GM10266 (cell line): ENCODE results near the gene ZNF236.
"Not testable (repeated sequence)": the region's sequence is repeated elsewhere in the genome, so short reads cannot be mapped to it uniquely, and the experiment has no call there.

Experiments
- DNase-seq: peaks from one replicate; pipeline ENCODE4 v3.0.0; 2012; ENCODE audit errors: extremely low spot score
- TF ChIP-seq, protein P1 (sequence below): IDR thresholded peaks from 2 replicates; pipeline ENCODE4 v1.5.1; 2012; ENCODE audit warnings: mild to moderate bottlenecking, low read depth; ENCODE audit not compliant: control insufficient read depth, insufficient read depth; ENCODE audit errors: missing control alignments

The ZNF236 gene

DNA sequence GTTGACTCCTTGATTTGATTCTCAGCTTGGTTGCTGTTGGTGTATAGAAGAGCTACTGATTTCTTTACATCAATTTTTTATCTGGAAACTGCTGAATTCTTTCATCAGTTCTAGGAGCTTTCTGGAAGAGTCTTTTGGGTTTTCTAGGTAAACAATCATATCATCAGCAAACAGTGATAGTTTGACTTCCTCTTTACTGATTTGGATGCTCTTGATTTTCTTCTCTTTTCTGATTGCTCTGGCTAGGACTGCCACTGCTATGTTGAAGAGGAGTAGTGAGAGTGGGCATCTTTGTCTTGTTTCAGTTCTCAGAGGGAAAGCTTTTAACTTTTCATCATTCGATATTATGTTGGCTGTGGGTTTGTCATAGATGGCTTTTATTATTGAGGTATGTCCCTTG lies 140.5 kb downstream of the ZNF236 start:
- DNase-seq, result no peak
- TF ChIP-seq, protein P1, sequence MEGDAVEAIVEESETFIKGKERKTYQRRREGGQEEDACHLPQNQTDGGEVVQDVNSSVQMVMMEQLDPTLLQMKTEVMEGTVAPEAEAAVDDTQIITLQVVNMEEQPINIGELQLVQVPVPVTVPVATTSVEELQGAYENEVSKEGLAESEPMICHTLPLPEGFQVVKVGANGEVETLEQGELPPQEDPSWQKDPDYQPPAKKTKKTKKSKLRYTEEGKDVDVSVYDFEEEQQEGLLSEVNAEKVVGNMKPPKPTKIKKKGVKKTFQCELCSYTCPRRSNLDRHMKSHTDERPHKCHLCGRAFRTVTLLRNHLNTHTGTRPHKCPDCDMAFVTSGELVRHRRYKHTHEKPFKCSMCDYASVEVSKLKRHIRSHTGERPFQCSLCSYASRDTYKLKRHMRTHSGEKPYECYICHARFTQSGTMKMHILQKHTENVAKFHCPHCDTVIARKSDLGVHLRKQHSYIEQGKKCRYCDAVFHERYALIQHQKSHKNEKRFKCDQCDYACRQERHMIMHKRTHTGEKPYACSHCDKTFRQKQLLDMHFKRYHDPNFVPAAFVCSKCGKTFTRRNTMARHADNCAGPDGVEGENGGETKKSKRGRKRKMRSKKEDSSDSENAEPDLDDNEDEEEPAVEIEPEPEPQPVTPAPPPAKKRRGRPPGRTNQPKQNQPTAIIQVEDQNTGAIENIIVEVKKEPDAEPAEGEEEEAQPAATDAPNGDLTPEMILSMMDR, result no peak

DNA sequence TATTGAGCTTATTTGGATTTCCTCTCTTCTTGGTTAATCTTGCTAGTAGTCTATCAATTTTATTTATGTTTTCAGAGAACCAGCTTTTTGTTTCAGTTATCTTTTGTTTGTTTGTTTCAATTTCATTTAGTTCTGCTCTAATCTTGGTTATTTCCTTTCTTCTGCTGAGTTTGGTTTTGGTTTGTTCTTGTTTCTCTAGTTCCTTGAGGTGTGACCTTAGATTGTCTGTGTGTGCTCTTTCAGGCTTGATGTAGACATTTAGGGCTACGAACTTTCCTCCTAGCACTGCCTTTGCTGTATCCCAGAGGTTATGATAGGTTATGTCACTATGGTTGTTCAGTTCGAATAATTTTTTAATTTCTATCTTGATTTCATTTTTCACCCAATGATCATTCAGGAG lies 141.6 kb downstream of the ZNF236 start:
- TF ChIP-seq, protein P1, result no peak
- no peak for DNase-seq

DNA sequence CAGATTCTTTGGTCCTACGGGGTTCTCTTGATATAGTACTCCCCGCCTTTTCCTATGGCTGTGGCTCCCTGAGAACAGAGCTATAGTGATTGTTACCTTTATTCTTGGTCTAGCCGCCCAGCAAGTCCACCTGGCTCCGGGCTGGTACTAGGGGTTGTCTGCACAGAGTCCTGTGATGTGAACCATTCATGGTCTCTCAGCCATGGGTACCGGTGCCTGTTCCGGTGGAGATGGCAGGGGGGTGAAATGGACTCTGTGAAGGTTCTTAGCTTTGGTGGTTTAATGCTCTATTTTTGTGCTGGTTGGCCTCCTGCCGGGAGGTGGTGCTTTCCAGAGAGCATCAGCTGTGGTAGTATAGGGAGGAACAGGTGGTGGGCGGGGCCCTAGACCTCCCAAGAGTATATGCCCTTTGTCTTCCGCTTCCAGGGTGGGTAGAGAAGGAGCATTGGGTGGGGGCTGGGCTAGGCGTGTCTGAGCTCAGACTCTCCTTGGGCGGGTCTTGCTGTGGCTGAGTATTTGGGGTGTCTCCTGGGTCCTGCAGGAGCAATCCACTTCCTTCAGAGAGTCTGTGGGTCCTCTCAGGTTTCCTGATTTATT lies 143.3 kb downstream of the ZNF236 start:
- TF ChIP-seq, protein P1, result peak; percentile 22
- DNase-seq, result not testable (repeated sequence)

DNA sequence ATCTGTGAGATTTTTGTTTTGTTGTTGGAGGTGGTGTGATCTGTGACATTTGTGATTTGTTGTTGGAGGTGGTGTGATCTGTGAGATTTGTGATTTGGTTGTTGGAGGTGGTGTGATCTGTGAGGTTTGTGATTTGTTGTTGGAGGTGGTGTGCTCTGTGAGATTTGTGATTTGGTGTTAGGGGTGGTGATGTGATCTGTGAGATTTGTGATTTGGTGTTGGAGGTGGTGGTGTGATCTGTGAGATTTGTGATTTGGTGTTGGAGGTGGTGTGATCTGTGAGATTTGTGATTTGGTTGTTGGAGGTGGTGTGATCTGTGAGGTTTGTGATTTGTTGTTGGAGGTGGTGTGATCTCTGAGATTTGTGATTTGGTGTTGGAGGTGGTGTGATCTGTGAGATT lies 144.9 kb downstream of the ZNF236 start:
- DNase-seq, result not testable (repeated sequence)

DNA sequence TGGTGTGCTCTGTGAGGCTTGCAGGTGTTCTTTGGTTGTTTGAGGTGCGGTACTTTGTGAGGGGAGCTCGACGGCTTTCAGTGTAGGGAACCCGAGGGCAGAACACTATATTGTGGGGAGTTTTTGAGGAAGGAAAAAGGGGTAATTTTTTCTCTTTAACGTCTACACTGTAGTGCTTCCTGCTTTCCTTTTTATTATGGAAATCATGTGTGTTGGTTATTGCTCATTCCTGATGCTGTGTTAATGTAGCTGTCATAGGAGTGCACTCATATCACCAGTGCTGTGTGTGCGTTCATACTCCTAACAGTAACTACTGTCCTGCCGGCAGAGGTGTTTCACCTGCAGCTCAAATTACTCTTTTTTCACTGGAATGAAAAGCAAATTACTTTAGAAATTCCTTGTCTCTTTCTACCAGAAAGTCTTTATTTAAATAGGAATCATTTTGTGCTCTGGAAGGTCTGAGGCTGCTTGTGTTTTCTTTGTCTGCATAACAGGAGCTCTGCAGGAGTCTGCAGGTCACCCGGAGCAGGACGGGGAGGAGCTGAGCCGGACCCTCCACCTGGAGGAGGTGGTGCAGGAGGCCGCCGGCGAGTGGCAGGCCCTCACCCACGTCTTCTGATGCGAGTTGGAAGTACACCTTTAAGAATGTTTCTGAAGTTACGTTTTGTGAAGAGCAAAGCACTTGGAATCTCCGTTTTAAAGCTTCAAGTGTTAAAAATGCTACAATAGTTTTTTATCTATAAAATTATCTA lies 145.5 kb downstream of the ZNF236 start:
- no peak for DNase-seq
- TF ChIP-seq, protein P1, result no peak

DNA sequence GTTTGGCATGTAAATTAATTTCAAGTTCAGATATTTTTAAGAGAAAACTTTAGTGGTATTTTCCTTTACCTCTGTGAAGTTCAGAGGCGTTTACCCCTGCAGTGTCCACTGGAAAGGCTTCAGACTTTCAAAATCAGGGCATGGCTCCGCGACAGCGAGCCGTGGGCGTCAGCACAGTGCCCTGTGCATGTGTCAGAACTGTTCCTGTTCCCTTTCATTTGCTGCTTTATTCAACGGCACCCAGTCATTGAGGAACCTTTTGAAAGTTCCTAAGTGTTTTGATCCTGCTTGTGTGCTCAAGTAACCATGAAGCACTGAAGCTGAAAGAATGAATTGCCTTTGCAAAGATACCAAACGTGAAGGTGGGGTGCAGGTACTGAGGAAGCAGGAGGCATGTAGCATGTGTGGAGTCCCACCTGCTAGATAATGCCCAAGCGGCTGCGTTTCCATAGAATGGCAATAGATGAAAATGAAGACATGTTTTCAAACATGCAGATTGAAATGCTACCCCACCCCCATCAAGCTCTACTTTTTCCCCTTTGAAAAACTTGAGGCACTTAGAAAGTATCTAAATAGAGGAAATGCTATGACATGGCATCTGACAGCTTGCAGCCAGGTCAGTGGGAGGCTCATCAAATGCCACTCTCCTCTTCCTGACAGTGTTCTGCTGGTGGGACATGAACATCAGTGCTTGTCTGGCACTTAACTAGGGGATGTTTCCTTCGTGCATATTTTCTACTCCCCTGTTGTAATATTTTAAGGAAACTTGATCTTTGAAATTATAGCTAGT lies 148.6 kb downstream of the ZNF236 start:
- DNase-seq, result no peak
- TF ChIP-seq, protein P1, result no peak

DNA sequence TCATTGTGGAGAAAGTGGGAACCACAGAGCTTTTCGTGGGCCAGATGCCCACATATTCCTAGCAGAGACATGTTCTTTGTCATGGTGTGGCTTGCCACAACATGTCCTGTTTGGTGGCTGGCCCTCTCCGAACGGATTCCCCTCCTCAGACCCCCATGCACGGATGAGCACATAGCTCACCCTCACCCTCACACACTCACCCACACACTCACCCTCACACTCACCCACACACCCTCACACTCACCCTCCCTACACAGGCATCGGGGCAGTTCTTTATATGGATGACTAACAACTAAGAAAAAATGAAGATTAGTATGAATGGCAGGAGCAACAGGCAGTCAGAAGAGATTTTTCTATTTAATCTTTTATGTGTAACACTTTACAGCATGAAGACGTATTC lies 149.9 kb downstream of the ZNF236 start:
- TF ChIP-seq, protein P1, result no peak
- DNase-seq, result no peak
